NB4 (cell line): ENCODE measurements around the gene RDH5.

ENCODE experiments used
- CTCF ChIP-seq: IDR thresholded peaks from one replicate; pipeline ENCODE4 v1.5.1; 2012; ENCODE audit warnings: low read depth, low read length
- MAX ChIP-seq: IDR thresholded peaks from 2 replicates; pipeline ENCODE4 v1.6.1; 2011; ENCODE audit warnings: low read depth, low read length
- MYC ChIP-seq: IDR thresholded peaks from 2 replicates; pipeline ENCODE4 v1.6.1; 2011; ENCODE audit warnings: low read depth, low read length
- POLR2A ChIP-seq: IDR thresholded peaks from 2 replicates; pipeline ENCODE4 v1.6.1; 2011; ENCODE audit warnings: mild to moderate bottlenecking; ENCODE audit not compliant: insufficient read length; ENCODE audit errors: extremely low read depth

GRCh38 chr12:55744340-55745030, 24.3 kb downstream of the RDH5 start:
- TF ChIP-seq CTCF (no peak), MAX (no peak), MYC (no peak), POLR2A (no peak)
